ENCODE measurements around the gene TBC1D1.

TBC1D1 gene

GRCh38 chr4:37910091-37910486, 19.2 kb downstream of the TBC1D1 start:
- Histone ChIP-seq H3K9me2 (replicated peaks; ENCODE audit: control insufficient read depth, low read length) (no peaks in the 10 kb centered on the region), H4K20me1 (ENCODE audit: control insufficient read depth, insufficient read depth, low read depth, low read length) (no peaks in the 10 kb centered on the region), H3K36me3 (ENCODE audit: control insufficient read depth, low read length) (no peaks in the 10 kb centered on the region), H3K27me3 (ENCODE audit: control insufficient read depth, low read length) (no peaks in the 10 kb centered on the region), H3K4me3 (ENCODE audit: low read length) (no peak overlapping the region), H3F3A (ENCODE audit: control insufficient read depth, insufficient read depth) (no peaks in the 10 kb centered on the region), H3K4me2 (ENCODE audit: low read length) (no peak overlapping the region), H3K4me1 (ENCODE audit: control insufficient read depth, low read length) (no peaks in the 10 kb centered on the region), H3K9me3 (ENCODE audit: control insufficient read depth, insufficient read depth, low read length) (no peaks in the 10 kb centered on the region), H3K79me2 (ENCODE audit: control insufficient read depth, low read length) (no peaks in the 10 kb centered on the region), H3K27ac (ENCODE audit: low read depth, low read length) (no peak overlapping the region)
- TF ChIP-seq CTCF (IDR thresholded peaks at IDR 0.05; ENCODE audit: low read depth, low read length, poor library complexity, severe bottlenecking) = no peak

GRCh38 chr4:37914539-37914938, 23.7 kb downstream of the TBC1D1 start:
- Histone ChIP-seq H3K79me2 (ENCODE audit: control insufficient read depth, low read length) (no peaks in the 10 kb centered on the region), H3K27me3 (ENCODE audit: control insufficient read depth, low read length) (no peaks in the 10 kb centered on the region), H3K27ac (ENCODE audit: low read depth, low read length) (no peak overlapping the region), H3K4me3 (ENCODE audit: low read length) (no peak overlapping the region), H3K36me3 (ENCODE audit: control insufficient read depth, low read length) (no peaks in the 10 kb centered on the region), H3K4me1 (ENCODE audit: control insufficient read depth, low read length) (no peaks in the 10 kb centered on the region), H3K9me2 (replicated peaks; ENCODE audit: control insufficient read depth, low read length) (no peaks in the 10 kb centered on the region), H3F3A (ENCODE audit: control insufficient read depth, insufficient read depth) (no peaks in the 10 kb centered on the region), H3K9me3 (ENCODE audit: control insufficient read depth, insufficient read depth, low read length) (no peaks in the 10 kb centered on the region), H4K20me1 (ENCODE audit: control insufficient read depth, insufficient read depth, low read depth, low read length) (no peaks in the 10 kb centered on the region), H3K4me2 (ENCODE audit: low read length) (no peak overlapping the region)
- TF ChIP-seq CTCF (IDR thresholded peaks at IDR 0.05; ENCODE audit: low read depth, low read length, poor library complexity, severe bottlenecking) (no peak), EZH2phosphoT487 (IDR thresholded peaks at IDR 0.05; ENCODE audit: borderline replicate concordance, low read length) (no peak)

- H3K4me1 ChIP-seq (ENCODE audit: control insufficient read depth, low read length) = no peaks in the 10 kb centered on the region
- no peak overlapping the region for H3K27ac ChIP-seq (ENCODE audit: low read depth, low read length)
- H3K36me3 ChIP-seq (ENCODE audit: control insufficient read depth, low read length) = no peaks in the 10 kb centered on the region
- H3K4me3 ChIP-seq (ENCODE audit: low read length) = no peak overlapping the region
- H3F3A ChIP-seq (ENCODE audit: control insufficient read depth, insufficient read depth) = no peaks in the 10 kb centered on the region
- H3K27me3 ChIP-seq (ENCODE audit: control insufficient read depth, low read length) = no peaks in the 10 kb centered on the region
- no peak overlapping the region for H3K4me2 ChIP-seq (ENCODE audit: low read length)
- TF ChIP-seq CTCF (IDR thresholded peaks at IDR 0.05; ENCODE audit: low read depth, low read length, poor library complexity, severe bottlenecking) = no peak
- no peak for TF ChIP-seq EZH2phosphoT487 (IDR thresholded peaks at IDR 0.05; ENCODE audit: borderline replicate concordance, low read length)
- no peaks in the 10 kb centered on the region for H4K20me1 ChIP-seq (ENCODE audit: control insufficient read depth, insufficient read depth, low read depth, low read length)
- H3K79me2 ChIP-seq (ENCODE audit: control insufficient read depth, low read length) = no peaks in the 10 kb centered on the region
- no peaks in the 10 kb centered on the region for H3K9me2 ChIP-seq (replicated peaks; ENCODE audit: control insufficient read depth, low read length)
- no peaks in the 10 kb centered on the region for H3K9me3 ChIP-seq (ENCODE audit: control insufficient read depth, insufficient read depth, low read length)
These were observed 26.5 kb downstream of the TBC1D1 start for GRCh38 chr4:37917388-37917787.

GRCh38 chr4:37918653-37919052, 27.8 kb downstream of the TBC1D1 start:
- no peaks in the 10 kb centered on the region for H3K9me3 ChIP-seq (ENCODE audit: control insufficient read depth, insufficient read depth, low read length)
- TF ChIP-seq CTCF (IDR thresholded peaks at IDR 0.05; ENCODE audit: low read depth, low read length, poor library complexity, severe bottlenecking) (no peak), EZH2phosphoT487 (IDR thresholded peaks at IDR 0.05; ENCODE audit: borderline replicate concordance, low read length) (no peak)
- no peaks in the 10 kb centered on the region for H3K4me1 ChIP-seq (ENCODE audit: control insufficient read depth, low read length)
- no peaks in the 10 kb centered on the region for H3K9me2 ChIP-seq (replicated peaks; ENCODE audit: control insufficient read depth, low read length)
- no peaks in the 10 kb centered on the region for H3K36me3 ChIP-seq (ENCODE audit: control insufficient read depth, low read length)
- no peak overlapping the region for H3K27ac ChIP-seq (ENCODE audit: low read depth, low read length)
- no peak overlapping the region for H3K4me3 ChIP-seq (ENCODE audit: low read length)
- no peaks in the 10 kb centered on the region for H3K79me2 ChIP-seq (ENCODE audit: control insufficient read depth, low read length)
- H3K27me3 ChIP-seq (ENCODE audit: control insufficient read depth, low read length) = no peaks in the 10 kb centered on the region
- H3K4me2 ChIP-seq (ENCODE audit: low read length) = no peak overlapping the region
- no peaks in the 10 kb centered on the region for H4K20me1 ChIP-seq (ENCODE audit: control insufficient read depth, insufficient read depth, low read depth, low read length)
- no peaks in the 10 kb centered on the region for H3F3A ChIP-seq (ENCODE audit: control insufficient read depth, insufficient read depth)

Data from DOHH2 (cell line).